PC-3 (cell line): ENCODE results near the gene TSSC4.

Experiments
- EZH2 ChIP-seq: fragments of 300-600 bp; sonication (generic); IDR thresholded peaks from one replicate; pipeline ENCODE4 v1.6.1; 2017; ENCODE audit warnings: antibody characterized with exemption, mild to moderate bottlenecking, low read length; ENCODE audit not compliant: unreplicated experiment
- EZH2phosphoT487 ChIP-seq: fragments of 300-600 bp; sonication (generic); IDR thresholded peaks from 2 replicates; pipeline ENCODE4 v1.6.1; 2018; ENCODE audit warnings: mild to moderate bottlenecking, antibody characterized with exemption, low read length, borderline replicate concordance
- TF ChIP-seq, protein P1 (sequence below): fragments of 300-600 bp; sonication (generic); conservative IDR thresholded peaks from 2 replicates; pipeline ENCODE4 v1.5.1; 2017; ENCODE audit warnings: antibody characterized with exemption, low read depth, mild to moderate bottlenecking, low read length

DNA sequence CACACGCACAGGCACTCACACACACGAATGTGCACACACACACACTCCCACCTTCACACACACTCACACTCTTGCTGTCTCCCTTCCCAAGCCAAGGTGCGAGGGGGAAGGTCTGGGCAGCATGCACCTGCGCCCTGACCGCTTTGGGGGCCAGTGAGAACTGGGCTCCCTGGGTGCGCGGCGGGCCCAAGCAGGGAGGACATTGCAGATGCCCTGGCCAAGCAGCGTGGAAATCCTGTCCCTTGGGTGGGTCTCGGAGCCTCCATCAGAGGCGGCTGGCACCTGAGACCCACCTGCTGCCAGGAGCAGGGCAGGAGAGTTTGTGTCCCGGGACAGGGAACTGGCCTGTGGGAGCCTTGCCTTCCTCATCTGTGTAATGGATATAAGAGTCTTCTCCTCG is 20.2 kb upstream of the TSSC4 start:
- TF ChIP-seq, protein P1, sequence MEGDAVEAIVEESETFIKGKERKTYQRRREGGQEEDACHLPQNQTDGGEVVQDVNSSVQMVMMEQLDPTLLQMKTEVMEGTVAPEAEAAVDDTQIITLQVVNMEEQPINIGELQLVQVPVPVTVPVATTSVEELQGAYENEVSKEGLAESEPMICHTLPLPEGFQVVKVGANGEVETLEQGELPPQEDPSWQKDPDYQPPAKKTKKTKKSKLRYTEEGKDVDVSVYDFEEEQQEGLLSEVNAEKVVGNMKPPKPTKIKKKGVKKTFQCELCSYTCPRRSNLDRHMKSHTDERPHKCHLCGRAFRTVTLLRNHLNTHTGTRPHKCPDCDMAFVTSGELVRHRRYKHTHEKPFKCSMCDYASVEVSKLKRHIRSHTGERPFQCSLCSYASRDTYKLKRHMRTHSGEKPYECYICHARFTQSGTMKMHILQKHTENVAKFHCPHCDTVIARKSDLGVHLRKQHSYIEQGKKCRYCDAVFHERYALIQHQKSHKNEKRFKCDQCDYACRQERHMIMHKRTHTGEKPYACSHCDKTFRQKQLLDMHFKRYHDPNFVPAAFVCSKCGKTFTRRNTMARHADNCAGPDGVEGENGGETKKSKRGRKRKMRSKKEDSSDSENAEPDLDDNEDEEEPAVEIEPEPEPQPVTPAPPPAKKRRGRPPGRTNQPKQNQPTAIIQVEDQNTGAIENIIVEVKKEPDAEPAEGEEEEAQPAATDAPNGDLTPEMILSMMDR, result no peak
- TF ChIP-seq EZH2 (no peak), EZH2phosphoT487 (no peak)
